A549 treated with CpdA at 1 μM for 4 hours (cell line): Measurements from ENCODE around the gene NABP2. TPM values are rescaled to one million over a fixed set of nuclear protein-coding genes. Genes with fewer than 3 reads are reported as not detected.

Experiments used
- total RNA-seq: library from RNA; stranded (reverse); fragments of 200-300 nt; extraction: Qiagen RNA extraction; gene quantifications from 5 replicates; pipeline ENCODE4 v1.2.3, GENCODE V29; 2022; ENCODE audit warnings: low read depth

Gene NABP2
- total RNA-seq, result 55.5 to 65.1 TPM (median 61.3 TPM) in 5 replicates

DNA sequence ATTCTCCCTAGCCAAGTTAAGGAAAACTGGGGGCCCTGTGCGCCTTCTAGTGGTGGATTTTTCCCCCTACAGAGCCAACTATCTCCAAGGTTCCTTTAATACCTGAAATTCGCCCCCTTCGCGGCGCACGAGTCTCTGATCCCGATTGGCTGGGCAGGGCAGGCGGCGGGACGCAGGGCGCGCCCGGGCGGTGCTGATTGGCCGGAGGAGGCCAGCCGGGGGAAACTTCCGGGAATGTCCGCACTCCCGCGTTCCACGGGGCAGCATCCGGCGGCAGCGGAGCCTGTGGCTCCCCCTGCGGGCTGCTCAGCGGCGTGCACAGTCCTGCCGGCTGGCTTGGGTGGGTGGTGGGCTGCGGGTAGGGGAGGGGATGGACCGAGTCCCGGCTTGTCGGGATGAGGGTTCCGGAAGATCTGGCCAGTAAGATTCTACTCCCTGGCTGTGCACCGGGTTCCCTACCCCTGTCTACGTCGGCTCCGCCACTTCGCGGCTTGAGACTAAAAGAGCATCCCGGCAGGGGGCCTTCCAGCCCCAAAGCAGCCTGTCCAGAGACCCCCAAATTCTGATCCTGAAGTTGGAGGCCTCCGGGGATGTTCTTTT, at the start of gene NABP2:
Gene NABP2, plus strand, starts transcription at position 241 of the 600 bp plus-strand sequence. CDS start 515 bp downstream, outside the sequence.

DNA sequence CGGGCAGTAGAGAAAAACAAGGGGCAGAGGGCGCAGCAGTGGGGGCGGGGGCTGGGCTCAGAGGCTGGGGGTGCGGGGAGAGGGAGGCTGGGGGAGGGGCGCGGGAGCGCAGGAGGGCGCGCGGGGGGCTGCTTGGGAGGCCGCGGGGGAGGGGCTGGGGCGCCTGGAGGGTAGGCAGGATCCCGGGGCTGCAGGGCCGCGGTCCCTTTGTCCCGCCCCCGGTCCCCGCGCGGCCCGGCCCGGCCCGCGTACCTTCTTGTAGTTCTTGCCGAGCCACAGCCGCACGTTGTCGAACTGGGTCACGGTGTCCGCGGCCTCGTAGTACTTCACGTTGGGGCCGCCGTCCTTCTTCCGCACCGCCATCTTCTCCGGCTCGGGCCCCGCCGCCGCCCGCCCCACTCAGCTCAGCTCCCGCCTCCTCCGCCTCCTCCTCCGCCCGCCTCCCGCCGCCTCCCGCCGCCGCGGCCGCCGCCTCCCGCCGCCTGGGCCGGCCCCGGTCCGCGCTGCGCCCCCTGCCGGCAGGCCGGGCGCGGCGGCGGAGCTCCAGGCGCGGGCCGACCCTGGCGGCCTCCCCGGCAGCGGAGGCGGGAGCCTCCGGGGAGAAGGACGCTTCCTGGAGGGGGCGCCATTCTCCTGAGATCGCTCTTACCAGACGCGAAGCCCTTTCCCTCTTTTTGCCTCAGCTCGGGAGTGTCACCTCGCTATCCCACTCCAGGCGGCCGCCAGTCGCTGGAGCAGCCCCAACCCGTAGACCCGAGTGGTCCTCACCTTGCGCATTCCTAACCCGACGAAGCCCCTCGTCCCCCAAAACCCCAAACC, 34.8 kb upstream of the NABP2 start, which contains the start of gene SMARCC2:
Gene SMARCC2, minus strand, starts transcription at position 385 of the 819 bp plus-strand sequence. Its CDS starts 22 bp downstream, at position 363.

DNA sequence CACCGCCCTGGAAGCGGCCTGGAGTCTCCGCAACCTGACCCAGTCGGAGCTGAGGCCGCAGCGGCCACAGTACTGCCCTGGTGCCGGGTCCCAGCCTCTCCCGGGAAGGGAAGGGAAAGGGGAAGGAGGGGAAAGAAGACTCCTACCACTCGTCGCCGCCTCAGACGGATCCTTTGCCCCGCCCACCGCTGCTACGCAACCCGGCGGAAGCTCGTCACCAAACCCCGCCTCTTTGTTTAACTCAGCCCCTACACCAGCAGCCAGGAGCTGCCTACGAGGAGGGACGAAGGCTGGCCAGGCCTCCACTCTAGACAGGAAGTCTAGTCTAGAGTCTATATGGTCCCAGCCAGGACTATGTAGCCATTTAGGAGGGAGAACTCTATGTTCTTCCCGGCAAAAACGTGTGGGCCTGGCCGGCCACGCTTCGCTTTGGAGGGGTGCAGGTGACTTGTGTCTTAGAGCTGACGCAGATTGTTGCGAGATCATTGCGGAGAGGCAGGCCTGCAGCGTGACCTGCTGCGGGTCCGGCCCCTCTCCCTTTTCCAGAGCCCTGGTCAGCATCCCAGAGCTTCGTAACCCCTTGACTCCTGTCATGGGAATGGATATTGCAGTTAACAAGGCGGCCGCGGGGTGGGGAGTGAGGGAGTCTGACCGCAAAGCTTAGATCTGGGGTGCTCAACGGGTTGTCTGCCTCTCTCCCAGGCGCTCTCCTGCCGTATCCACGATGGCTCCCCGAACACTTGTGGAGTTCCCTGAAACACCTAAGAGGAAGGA, 2.2 kb upstream of the NABP2 start, which contains the start of gene RNF41:
Gene RNF41, minus strand, starts transcription at position 166 of the 774 bp plus-strand sequence. CDS start 7,875 bp downstream, outside the sequence.

DNA sequence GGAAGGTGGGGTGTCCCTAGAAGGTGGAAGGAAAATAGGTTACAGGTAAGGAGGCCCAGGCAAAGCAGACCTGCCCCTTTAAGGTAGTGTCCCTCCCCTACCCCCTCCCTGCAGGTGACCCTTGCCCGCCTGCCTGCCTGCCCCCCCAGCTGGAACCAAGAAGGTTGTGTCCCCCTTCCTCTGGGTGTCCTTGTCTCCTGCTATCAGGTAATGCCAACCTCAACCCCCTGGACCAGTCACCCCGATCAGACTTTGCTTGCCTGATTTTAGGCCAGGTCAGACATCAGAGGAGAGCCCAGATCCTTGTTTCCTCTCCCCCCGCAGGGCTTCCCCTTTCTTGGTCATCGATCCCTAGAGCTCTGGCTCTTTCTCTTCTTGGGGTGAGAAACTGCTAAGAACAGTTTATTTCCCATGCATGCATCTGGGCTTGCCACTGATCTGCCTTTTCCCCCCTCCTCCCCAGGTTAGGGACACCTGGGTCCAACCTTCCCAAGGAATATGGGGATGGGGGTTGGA, 5.8 kb downstream of the NABP2 start, which contains the start of gene SLC39A5:
Gene SLC39A5, plus strand, starts transcription at position 136 of the 516 bp plus-strand sequence. CDS start 1,224 bp downstream, outside the sequence.

DNA sequence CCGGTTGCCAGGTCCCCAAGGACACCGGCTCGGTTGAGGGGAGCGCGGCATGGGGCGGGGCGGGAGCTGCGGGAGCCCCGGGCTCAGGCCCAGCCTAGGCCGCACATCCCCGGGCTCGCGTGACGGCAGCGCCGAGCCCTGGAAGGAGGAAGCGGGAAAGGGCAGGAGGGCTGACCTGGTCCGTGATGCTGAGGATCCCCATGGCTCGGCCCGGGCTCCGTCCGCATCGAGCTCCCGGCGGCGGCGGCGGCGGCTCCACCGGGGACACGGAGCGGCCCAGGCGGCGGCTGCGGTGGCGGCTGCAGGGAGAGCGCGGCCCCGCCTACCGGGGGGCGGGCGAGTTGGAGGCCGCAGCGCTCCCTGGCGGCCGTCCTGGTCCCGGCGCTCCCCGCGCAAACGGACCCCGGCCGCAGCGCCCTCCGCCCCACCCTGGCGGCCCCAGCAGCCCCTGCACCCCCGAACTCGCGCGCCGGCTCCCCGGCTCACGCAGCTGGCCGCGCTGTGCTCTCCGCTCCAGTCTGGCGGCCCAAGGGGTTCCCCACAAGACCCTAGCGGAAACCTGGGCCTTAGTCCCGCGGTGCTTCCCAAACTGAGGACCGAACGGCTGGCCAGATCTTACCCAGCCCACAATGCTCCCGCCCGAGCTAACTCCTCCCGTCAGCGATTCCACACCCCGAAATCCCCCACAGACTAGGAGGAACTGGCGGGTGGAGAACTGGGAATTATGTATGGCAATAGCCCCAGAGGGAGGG, 34.1 kb downstream of the NABP2 start, which contains the start of gene ANKRD52:
Gene ANKRD52, minus strand, starts transcription at position 317 of the 752 bp plus-strand sequence. Its CDS starts 115 bp downstream, at position 202.

DNA sequence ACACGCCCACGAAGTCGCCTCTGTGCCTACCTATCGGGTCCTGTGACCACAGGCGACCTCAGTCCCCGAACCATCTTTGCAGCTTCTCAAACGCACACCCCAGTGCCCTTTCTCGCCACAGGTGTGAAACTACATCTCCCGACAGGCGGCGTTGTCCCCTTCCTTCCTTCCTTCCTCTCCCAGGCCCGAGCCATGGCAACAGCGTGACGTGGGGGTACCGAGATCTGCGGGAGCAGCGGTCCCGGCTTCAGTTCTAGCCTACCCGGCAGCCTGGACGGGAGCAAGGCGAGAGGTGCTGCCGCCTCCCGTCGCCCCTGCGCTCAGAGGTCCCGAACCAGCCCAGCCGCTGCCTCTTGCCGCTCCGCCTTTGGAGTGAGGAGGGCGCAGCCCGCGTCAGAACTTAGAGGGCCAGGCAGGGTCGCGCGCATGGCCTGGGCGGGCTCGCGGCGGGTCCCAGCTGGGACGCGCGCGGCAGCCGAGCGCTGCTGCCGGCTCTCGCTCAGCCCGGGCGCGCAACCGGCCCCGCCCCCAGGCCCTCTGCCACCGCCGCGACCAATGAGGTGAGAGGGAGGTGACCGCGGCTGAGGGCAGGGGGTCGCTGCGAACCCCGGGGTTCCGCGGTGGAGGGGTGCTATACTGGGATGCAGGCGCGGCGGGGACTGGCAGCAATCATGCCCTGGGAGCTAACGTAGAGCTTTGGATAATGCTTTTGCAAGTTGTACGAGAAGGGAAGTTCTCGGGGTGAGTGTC, 42.7 kb downstream of the NABP2 start, which contains the start of gene COQ10A:
Gene COQ10A, plus strand, starts transcription at position 250 of the 750 bp plus-strand sequence. Its CDS starts 177 bp downstream, at position 427.

Other genes starting within 250 kb of the NABP2 start
- 8.0 to 11.5 TPM (median 10.4 TPM) in 5 replicates for gene SUOX, start 227.1 kb upstream of the NABP2 start, total RNA-seq
- 2.1 to 3.1 TPM (median 2.6 TPM) in 5 replicates for gene IKZF4, start 203.3 kb upstream of the NABP2 start, total RNA-seq
- gene RPS26, start 182.4 kb upstream of the NABP2 start, total RNA-seq, result 625 to 834 TPM (median 733 TPM) in 5 replicates
- 1.4 to 2.8 TPM (median 1.6 TPM) in 5 replicates for gene ERBB3, start 144.2 kb upstream of the NABP2 start, total RNA-seq
- gene PA2G4, start 119.8 kb upstream of the NABP2 start, total RNA-seq, result 303 to 383 TPM (median 320 TPM) in 5 replicates
- 4,992 to 6,106 TPM (median 5,652 TPM) in 5 replicates for gene RPL41, start 107.7 kb upstream of the NABP2 start, total RNA-seq
- 2.2 to 3.8 TPM (median 3.1 TPM) in 5 replicates for gene ZC3H10, start 106.1 kb upstream of the NABP2 start, total RNA-seq
- gene ESYT1, start 96.1 kb upstream of the NABP2 start, total RNA-seq, result 62.8 to 69.8 TPM (median 63.7 TPM) in 5 replicates
- gene MYL6B, start 71.8 kb upstream of the NABP2 start, total RNA-seq, result 66.1 to 86.2 TPM (median 83.4 TPM) in 5 replicates
- 2,112 to 2,769 TPM (median 2,181 TPM) in 5 replicates for gene MYL6, start 66.0 kb upstream of the NABP2 start, total RNA-seq
- 32.3 to 42.9 TPM (median 37.8 TPM) in 5 replicates for gene SMARCC2, start 34.9 kb upstream of the NABP2 start, total RNA-seq
- 20.9 to 27.7 TPM (median 25.3 TPM) in 5 replicates for gene RNF41, start 2.4 kb upstream of the NABP2 start, total RNA-seq
- gene SLC39A5, start 5.7 kb downstream of the NABP2 start, total RNA-seq, result 0.13 TPM in 1 of 5 replicates, not detected in the others
- 40.5 to 51.3 TPM (median 45.3 TPM) in 5 replicates for gene ANKRD52, start 34.0 kb downstream of the NABP2 start, total RNA-seq
- 17.7 to 20.7 TPM (median 19.9 TPM) in 5 replicates for gene COQ10A, start 42.6 kb downstream of the NABP2 start, total RNA-seq
- 147 to 170 TPM (median 156 TPM) in 5 replicates for gene CS, start 76.0 kb downstream of the NABP2 start, total RNA-seq
- gene CNPY2, start 91.6 kb downstream of the NABP2 start, total RNA-seq, result 103 to 164 TPM (median 154 TPM) in 5 replicates
- 15.0 to 16.0 TPM (median 15.7 TPM) in 5 replicates for gene PAN2, start 109.7 kb downstream of the NABP2 start, total RNA-seq
- gene IL23A, start 114.5 kb downstream of the NABP2 start, total RNA-seq, result 0.29 to 1.2 TPM (median 0.56 TPM) in 5 replicates
- 11.5 to 14.8 TPM (median 12.1 TPM) in 5 replicates for gene STAT2, start 135.8 kb downstream of the NABP2 start, total RNA-seq
- not detected in 5 replicates for gene APOF, start 138.5 kb downstream of the NABP2 start, total RNA-seq
- gene TIMELESS, start 225.1 kb downstream of the NABP2 start, total RNA-seq, result 37.7 to 39.6 TPM (median 38.6 TPM) in 5 replicates
- 0.14 to 0.26 TPM (median 0.20 TPM) in 3 of 5 replicates, not detected in the others for gene MIP, start 230.3 kb downstream of the NABP2 start, total RNA-seq
- gene SPRYD4, start 244.2 kb downstream of the NABP2 start, total RNA-seq, result 1.7 to 2.0 TPM (median 1.8 TPM) in 5 replicates